IMR-90 (cell line): ENCODE results near the gene CDRT15. TPM values are rescaled to one million over a fixed set of nuclear protein-coding genes. Genes with fewer than 3 reads are reported as not detected.

Experiments used
- ATAC-seq: fragments of 200-7000 bp; cut with Tn5 transposase; 2 replicates; pipeline ENCODE4 v1.9.1; 2020; ENCODE audit warnings: low read depth, mild to moderate bottlenecking, moderate library complexity
- BruUV-seq: library from RNA; stranded (reverse); fragments of 400-500 nt; replicated peaks from 2 replicates; lab custom pipeline; 2021; lab: Mats Ljungman, UMichigan
- CTCF ChIA-PET: fragments of 300-600 bp; formaldehyde crosslinking; extraction: SDS; loops from one replicate; lab custom pipeline; 2021; ENCODE audit warnings: antibody characterized with exemption; lab: Yijun Ruan, JAX
- POLR2A ChIA-PET: fragments of 300-600 bp; sonication (Branson Sonifier 250); formaldehyde crosslinking; loops from one replicate; lab custom pipeline; 2022; ENCODE audit warnings: antibody characterized with exemption; ENCODE audit not compliant: unreplicated experiment; lab: Charles Lee
- DNase-seq: peaks from one replicate; pipeline ENCODE4 v3.0.0; 2013
- H2AFZ ChIP-seq: replicated peaks from 2 replicates; pipeline ENCODE3; 2013; ENCODE audit warnings: low read length, mild to moderate bottlenecking; ENCODE audit not compliant: poor library complexity
- H2AK5ac ChIP-seq: 2 replicates; pipeline ENCODE4 v1.6.1; 2013; ENCODE audit warnings: low read depth, low read length, inconsistent platforms
- H2AK9ac ChIP-seq: replicated peaks from 2 replicates; pipeline ENCODE3; 2013; ENCODE audit warnings: mild to moderate bottlenecking, low read depth, low read length, moderate library complexity; ENCODE audit not compliant: poor library complexity
- H2BK120ac ChIP-seq: 2 replicates; pipeline ENCODE4 v1.6.1; 2013; ENCODE audit warnings: low read depth, low read length, inconsistent platforms
- H2BK15ac ChIP-seq: 3 replicates; pipeline ENCODE4 v1.6.1; 2013; ENCODE audit warnings: low read depth, low read length, inconsistent platforms
- H2BK20ac ChIP-seq: 2 replicates; pipeline ENCODE4 v1.6.1; 2013; ENCODE audit warnings: low read depth, mild to moderate bottlenecking, inconsistent platforms, low read length, moderate library complexity
- H2BK5ac ChIP-seq: 2 replicates; pipeline ENCODE4 v1.6.1; 2013; ENCODE audit warnings: mild to moderate bottlenecking, low read depth, low read length, inconsistent platforms; ENCODE audit not compliant: poor library complexity, severe bottlenecking
- H3K14ac ChIP-seq: replicated peaks from 2 replicates; pipeline ENCODE4 v1.6.1; 2013; ENCODE audit warnings: low read depth, low read length, inconsistent platforms
- H3K18ac ChIP-seq: 2 replicates; pipeline ENCODE4 v1.6.1; 2013; ENCODE audit warnings: low read depth, low read length, control low read depth
- H3K23ac ChIP-seq: 2 replicates; pipeline ENCODE4 v1.6.1; 2013; ENCODE audit warnings: low read depth, low read length, inconsistent platforms
- H3K27ac ChIP-seq: 2 replicates; pipeline ENCODE4 v1.5.1; 2013; ENCODE audit warnings: mild to moderate bottlenecking, control low read depth, low read length; ENCODE audit not compliant: insufficient read depth
- H3K27me3 ChIP-seq: 2 replicates; pipeline ENCODE4 v1.6.1; 2013; ENCODE audit warnings: low read length; ENCODE audit not compliant: control insufficient read depth, insufficient read depth
- H3K36me3 ChIP-seq: 2 replicates; pipeline ENCODE4 v1.6.1; 2013; ENCODE audit warnings: low read length, mixed read lengths; ENCODE audit not compliant: control insufficient read depth, insufficient read depth
- H3K4ac ChIP-seq: 2 replicates; pipeline ENCODE4 v1.6.1; 2013; ENCODE audit warnings: low read depth, low read length, inconsistent platforms
- H3K4me1 ChIP-seq: 2 replicates; pipeline ENCODE4 v1.6.1; 2013; ENCODE audit warnings: low read length, mixed read lengths; ENCODE audit not compliant: control insufficient read depth, insufficient read depth
- H3K4me2 ChIP-seq: 2 replicates; pipeline ENCODE4 v1.6.1; 2013; ENCODE audit warnings: low read depth, mild to moderate bottlenecking, control low read depth, low read length, moderate library complexity
- H3K4me3 ChIP-seq: 2 replicates; pipeline ENCODE4 v1.5.1; 2013; ENCODE audit warnings: low read depth, mild to moderate bottlenecking, control low read depth, low read length, moderate library complexity; ENCODE audit not compliant: insufficient read depth
- H3K56ac ChIP-seq: 2 replicates; pipeline ENCODE4 v1.6.1; 2013; ENCODE audit warnings: low read length, inconsistent platforms; ENCODE audit not compliant: insufficient read depth; ENCODE audit errors: extremely low read depth
- H3K79me1 ChIP-seq, 2 experiments: 2 replicates each; pipeline ENCODE4 v1.6.1; 2013; ENCODE audit warnings: low read length in 2 of 2, inconsistent platforms in 1 of 2, low read depth in 1 of 2
- H3K9ac ChIP-seq: 2 replicates; pipeline ENCODE4 v1.6.1; 2013; ENCODE audit warnings: low read depth, low read length, control low read depth
- H3K9me1 ChIP-seq: 2 replicates; pipeline ENCODE4 v1.6.1; 2013; ENCODE audit warnings: low read length, inconsistent platforms; ENCODE audit not compliant: insufficient read depth
- H3K9me3 ChIP-seq: 2 replicates; pipeline ENCODE4 v1.6.1; 2013; ENCODE audit warnings: low read length; ENCODE audit not compliant: control insufficient read depth, insufficient read depth
- H4K20me1 ChIP-seq: 2 replicates; pipeline ENCODE4 v1.6.1; 2013; ENCODE audit warnings: low read length, inconsistent platforms; ENCODE audit not compliant: insufficient read depth
- H4K5ac ChIP-seq: 2 replicates; pipeline ENCODE4 v1.6.1; 2013; ENCODE audit warnings: mild to moderate bottlenecking, low read depth, low read length, control low read depth
- H4K8ac ChIP-seq, 2 experiments: 2 replicates each; pipeline ENCODE4 v1.6.1; 2013; ENCODE audit warnings: low read depth in 2 of 2, low read length in 2 of 2, control low read depth in 1 of 2, inconsistent platforms in 1 of 2
- H4K91ac ChIP-seq: 2 replicates; pipeline ENCODE4 v1.6.1; 2013; ENCODE audit warnings: low read depth, low read length, inconsistent platforms; ENCODE audit not compliant: insufficient read depth
- BHLHE40 ChIP-seq: fragments of 150-350 bp; IDR thresholded peaks from 2 replicates; pipeline ENCODE4 v1.6.1; 2016; ENCODE audit warnings: mild to moderate bottlenecking, low read depth, low read length
- CEBPB ChIP-seq: IDR thresholded peaks from 2 replicates; pipeline ENCODE4 v1.6.1; 2012; ENCODE audit warnings: low read depth, low read length, improper control_type of control experiment
- FOS ChIP-seq: fragments of 150-350 bp; IDR thresholded peaks from 2 replicates; pipeline ENCODE4 v1.6.1; 2016; ENCODE audit warnings: low read depth, low read length
- MAFK ChIP-seq: IDR thresholded peaks from 2 replicates; pipeline ENCODE4 v1.6.1; 2012; ENCODE audit warnings: low read depth, low read length, improper control_type of control experiment
- POLR2A ChIP-seq: IDR thresholded peaks from 2 replicates; pipeline ENCODE4 v1.6.1; 2012; ENCODE audit warnings: mild to moderate bottlenecking, low read depth, low read length
- RFX5 ChIP-seq: IDR thresholded peaks from 2 replicates; pipeline ENCODE4 v1.8.0; 2012; ENCODE audit warnings: low read depth, mild to moderate bottlenecking, low read length, moderate library complexity
- SMC3 ChIP-seq: fragments of 150-350 bp; IDR thresholded peaks from 2 replicates; pipeline ENCODE4 v1.6.1; 2016; ENCODE audit warnings: low read depth, mild to moderate bottlenecking, antibody characterized with exemption, low read length, moderate library complexity
- WGBS, 2 experiments: methylation state at CpG; one replicate each; pipeline versions ENCODE4 v1.1.5 to v1.1.7; 2013; ENCODE audit warnings: missing lambda C conversion rate in 2 of 2; ENCODE audit not compliant: insufficient read length in 1 of 2; ENCODE audit errors: extremely low coverage in 2 of 2; 5-methylcytosine and 5-hydroxymethylcytosine counted together
- dilution Hi-C: fragments of 300-500 bp; cut with HindIII; formaldehyde crosslinking; loops from one replicate; pipeline ENCODE4 v1.14.3; 2018; ENCODE audit warnings: low sequenced_read_pairs; ENCODE audit not compliant: unreplicated experiment
- in situ Hi-C: fragments of 300-500 bp; cut with MboI; formaldehyde crosslinking; loops from 3 replicates; pipeline ENCODE4 v1.14.3; 2019; ENCODE audit warnings: low sequenced_read_pairs, inconsistent platforms, mixed read lengths
- intact Hi-C: fragments of 100-400 bp; cut with micrococcal nuclease; formaldehyde crosslinking; loops from 2 replicates; pipeline ENCODE4 v1.10.0; 2022
- polyA plus RNA-seq, 3 experiments: library from polyadenylated mRNA; depleted of rRNA; stranded (reverse); fragments of >200 nt; gene quantifications; 2 replicates each; pipeline ENCODE4 v1.2.3, GENCODE V29; 2012; ENCODE audit warnings: low replicate concordance in 1 of 3
- total RNA-seq: library from RNA; depleted of rRNA; stranded (reverse); fragments of >200 nt; gene quantifications from 2 replicates; pipeline ENCODE4 v1.2.3, GENCODE V29; 2012
- TF ChIP-seq, protein P1 (sequence below): fragments of 150-350 bp; IDR thresholded peaks from 2 replicates; pipeline ENCODE4 v1.6.1; 2017; ENCODE audit warnings: mild to moderate bottlenecking, antibody characterized with exemption, low read length, low read depth

Gene CDRT15
- total and polyA plus RNA-seq, 2 of the 4 experiments (the other 2 are of a cell fraction) = not detected

DNA sequence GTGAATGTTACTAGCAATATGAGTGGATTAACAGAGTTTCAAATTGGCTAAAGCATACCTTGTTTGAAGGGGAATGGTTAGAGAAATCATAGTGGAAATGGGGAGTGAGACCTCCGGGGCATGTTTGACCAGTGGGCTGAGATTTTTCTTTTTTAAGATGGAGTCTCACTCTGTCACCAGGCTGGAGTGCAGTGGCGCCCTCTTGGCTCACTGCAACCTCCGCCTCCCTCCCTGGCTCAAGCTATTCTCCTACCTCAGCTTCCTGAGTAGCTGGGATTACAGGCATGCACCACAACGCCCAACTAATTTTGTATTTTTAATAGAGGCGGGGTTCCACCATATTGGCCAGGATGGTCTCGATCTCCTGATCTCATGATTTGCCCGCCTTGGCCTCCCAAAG, 9.6 kb downstream of the CDRT15 start:
- in situ Hi-C loops (no loop called here), dilution Hi-C loops (no loop called here), intact Hi-C loops (no loop called here)
- H3K18ac ChIP-seq = no peak overlapping the region
- TF ChIP-seq RFX5 (no peak), CEBPB (no peak), POLR2A (no peak), SMC3 (no peak), FOS (no peak), BHLHE40 (no peak), MAFK (no peak)
- TF ChIP-seq, protein P1, sequence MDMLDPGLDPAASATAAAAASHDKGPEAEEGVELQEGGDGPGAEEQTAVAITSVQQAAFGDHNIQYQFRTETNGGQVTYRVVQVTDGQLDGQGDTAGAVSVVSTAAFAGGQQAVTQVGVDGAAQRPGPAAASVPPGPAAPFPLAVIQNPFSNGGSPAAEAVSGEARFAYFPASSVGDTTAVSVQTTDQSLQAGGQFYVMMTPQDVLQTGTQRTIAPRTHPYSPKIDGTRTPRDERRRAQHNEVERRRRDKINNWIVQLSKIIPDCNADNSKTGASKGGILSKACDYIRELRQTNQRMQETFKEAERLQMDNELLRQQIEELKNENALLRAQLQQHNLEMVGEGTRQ = no peak
- H3K23ac ChIP-seq = no peak overlapping the region
- H2BK20ac ChIP-seq = no peak overlapping the region
- no peak overlapping the region for H2AK9ac ChIP-seq
- H2AFZ ChIP-seq = no peak overlapping the region
- no peak overlapping the region for H4K91ac ChIP-seq
- H3K79me1 ChIP-seq = no peaks in the 10 kb centered on the region
- no peak overlapping the region for H2BK15ac ChIP-seq
- no peak overlapping the region for H3K4me3 ChIP-seq
- no peaks in the 10 kb centered on the region for H3K36me3 ChIP-seq
- H3K4me2 ChIP-seq = no peak overlapping the region
- 100% methylated on average over 2 of the region's 7 CpGs; no CpG with 5 or more reads in 1 of the 2 experiments for WGBS, 2 experiments
- no peak overlapping the region for H4K5ac ChIP-seq
- no TSS peak for BruUV-seq
- no peak overlapping the region for H2BK120ac ChIP-seq
- no peak for ATAC-seq
- H3K27me3 ChIP-seq = peaks cover 3% of the 10 kb centered on the region; the same call in 1 of the 2 replicates
- ChIA-PET POLR2A (no interaction called here), CTCF (no interaction called here)
- peaks cover 5% of the 10 kb centered on the region; the same call in 1 of the 2 replicates for H3K4me1 ChIP-seq
- H3K9me3 ChIP-seq = peaks cover 2% of the 10 kb centered on the region; the same call in 1 of the 2 replicates
- no peak overlapping the region for H3K9ac ChIP-seq
- H3K56ac ChIP-seq = no peak overlapping the region
- H4K8ac ChIP-seq = no peak overlapping the region
- no peak overlapping the region for H2AK5ac ChIP-seq
- H4K20me1 ChIP-seq = no peaks in the 10 kb centered on the region
- no peak overlapping the region for H3K27ac ChIP-seq
- no peak overlapping the region for H2BK5ac ChIP-seq
- no peak overlapping the region for H3K14ac ChIP-seq
- no peak overlapping the region for H3K4ac ChIP-seq
- no peak for DNase-seq
- no peaks in the 10 kb centered on the region for H3K9me1 ChIP-seq
